Fibroblast of mammary gland (primary cell): ENCODE data around the gene DAPK3.
"Not testable (repeated sequence)": the region's sequence is repeated elsewhere in the genome, so short reads cannot be mapped to it uniquely, and the experiment has no call there.

ENCODE experiments used
- DNase-seq: peaks from one replicate; pipeline ENCODE4 v3.0.0-alpha.2; 2010; ENCODE audit warnings: low read depth
- H3K4me3 ChIP-seq: 2 replicates; pipeline ENCODE4 v1.5.1; 2011; ENCODE audit warnings: low read depth, mild to moderate bottlenecking, low read length, moderate library complexity; ENCODE audit not compliant: control insufficient read depth
- CTCF ChIP-seq: conservative IDR thresholded peaks from 2 replicates; pipeline ENCODE4 v1.5.1; 2011; ENCODE audit warnings: low read depth, low read length, inconsistent platforms; ENCODE audit not compliant: control insufficient read depth, insufficient read depth

Gene DAPK3

GRCh38 chr19:3949294-3949693 lies 21.6 kb downstream of the DAPK3 start:
- no peak for DNase-seq
- TF ChIP-seq CTCF, result no peak
- H3K4me3 ChIP-seq, result no peak overlapping the region

GRCh38 chr19:3947316-3947933 lies 23.5 kb downstream of the DAPK3 start:
- not testable (repeated sequence) for DNase-seq, H3K4me3 ChIP-seq

- peak; percentile 64 for DNase-seq
- TF ChIP-seq CTCF, result no peak
- H3K4me3 ChIP-seq, result no peak overlapping the region
Observed at GRCh38 chr19:3945838-3946237, 25.1 kb downstream of the DAPK3 start.

GRCh38 chr19:3944018-3944721 lies 26.7 kb downstream of the DAPK3 start:
- no peak for DNase-seq
- no peak for TF ChIP-seq CTCF
- no peak overlapping the region for H3K4me3 ChIP-seq

- no peak overlapping the region for H3K4me3 ChIP-seq
Observed at GRCh38 chr19:3942790-3943409, 28.0 kb downstream of the DAPK3 start.

GRCh38 chr19:3938300-3938950 lies 32.5 kb downstream of the DAPK3 start:
- H3K4me3 ChIP-seq, DNase-seq: not testable (repeated sequence)

More at GRCh38 chr19:3942790-3943409, 28.0 kb downstream of the DAPK3 start:
- no peak for DNase-seq
- TF ChIP-seq CTCF, result no peak

GRCh38 chr19:3936506-3937442 lies 34.1 kb downstream of the DAPK3 start:
- DNase-seq, result no peak
- H3K4me3 ChIP-seq, result no peak overlapping the region
- TF ChIP-seq CTCF, result no peak
